ENCODE measurements around the gene DEPDC7. TPM values are rescaled to one million over a fixed set of nuclear protein-coding genes. Genes with fewer than 3 reads are reported as not detected.

Gene DEPDC7
- total RNA-seq, 1 donor from 2014 or later: 0.74 TPM

GRCh38 chr11:32983506-32983905, 32.2 kb upstream of the DEPDC7 start:
- DNase-seq (ENCODE audit: low spot score): no peak
- no peak for TF ChIP-seq CTCF (IDR thresholded peaks at IDR 0.05; ENCODE audit: unreplicated experiment)
- Mint-ChIP-seq H3K4me3 (ENCODE audit: unreplicated experiment) (no peak overlapping the region), H3K9me3 (ENCODE audit: unreplicated experiment) (peaks cover 4% of the 10 kb centered on the region), H3K36me3 (ENCODE audit: low read depth, unreplicated experiment) (peaks cover 3% of the 10 kb centered on the region), H3K27me3 (ENCODE audit: unreplicated experiment) (peaks cover 4% of the 10 kb centered on the region), H3K27ac (ENCODE audit: unreplicated experiment) (no peak overlapping the region), H3K4me1 (ENCODE audit: unreplicated experiment) (no peaks in the 10 kb centered on the region)

DNA sequence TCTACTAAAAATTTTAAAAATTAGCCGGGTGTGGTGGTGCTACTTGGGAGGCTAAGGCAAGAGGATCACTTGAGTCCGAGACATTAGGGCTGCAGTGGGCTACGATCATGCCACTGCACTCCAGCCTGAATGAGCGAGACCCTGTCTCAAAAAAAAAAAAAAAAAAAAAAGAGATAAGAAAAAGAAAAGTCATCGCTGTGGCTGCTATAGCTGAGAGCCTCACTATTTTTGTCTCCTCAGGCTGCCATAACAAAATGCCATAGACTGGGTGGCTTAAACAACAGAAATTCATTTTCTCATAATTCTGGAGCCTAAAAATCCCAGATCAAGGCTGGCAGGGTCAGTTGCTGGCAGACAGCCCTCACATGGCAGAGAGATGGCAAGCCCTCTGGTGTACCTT, 30.1 kb upstream of the DEPDC7 start:
- Mint-ChIP-seq H3K9me3 (ENCODE audit: unreplicated experiment) (peaks cover 4% of the 10 kb centered on the region), H3K27ac (ENCODE audit: unreplicated experiment) (no peak overlapping the region), H3K27me3 (ENCODE audit: unreplicated experiment) (peaks cover 4% of the 10 kb centered on the region), H3K36me3 (ENCODE audit: low read depth, unreplicated experiment) (peaks cover 5% of the 10 kb centered on the region), H3K4me3 (ENCODE audit: unreplicated experiment) (no peak overlapping the region), H3K4me1 (ENCODE audit: unreplicated experiment) (no peaks in the 10 kb centered on the region)
- DNase-seq (ENCODE audit: low spot score): no peak
- TF ChIP-seq CTCF (IDR thresholded peaks at IDR 0.05; ENCODE audit: unreplicated experiment): no peak

DNA sequence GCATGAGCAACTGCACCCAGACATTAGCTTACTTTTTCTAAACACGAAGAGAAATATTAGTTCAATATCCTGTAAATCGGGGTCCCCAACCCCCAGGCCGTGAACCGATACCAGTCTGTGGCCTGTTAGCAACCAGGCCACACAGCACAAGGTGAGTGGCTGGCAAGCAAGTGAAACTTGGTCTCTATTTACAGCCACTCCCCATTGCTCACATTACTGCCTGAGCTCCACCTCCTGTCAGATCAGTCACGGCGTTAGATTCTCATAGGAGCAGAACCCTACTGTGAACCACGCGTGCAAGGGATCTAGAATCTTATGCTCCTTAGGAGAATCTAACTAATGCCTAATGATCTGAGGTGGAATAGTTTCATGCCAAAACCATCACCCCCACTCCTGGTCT, 27.8 kb upstream of the DEPDC7 start:
- no peak for DNase-seq (ENCODE audit: low spot score)
- Mint-ChIP-seq H3K4me1 (ENCODE audit: unreplicated experiment) (no peaks in the 10 kb centered on the region), H3K4me3 (ENCODE audit: unreplicated experiment) (no peak overlapping the region), H3K9me3 (ENCODE audit: unreplicated experiment) (peaks cover 9% of the 10 kb centered on the region), H3K27me3 (ENCODE audit: unreplicated experiment) (peaks cover 4% of the 10 kb centered on the region), H3K36me3 (ENCODE audit: low read depth, unreplicated experiment) (peaks cover 12% of the 10 kb centered on the region), H3K27ac (ENCODE audit: unreplicated experiment) (no peak overlapping the region)
- no peak for TF ChIP-seq CTCF (IDR thresholded peaks at IDR 0.05; ENCODE audit: unreplicated experiment)

- TF ChIP-seq CTCF (IDR thresholded peaks at IDR 0.05; ENCODE audit: unreplicated experiment): no peak
- H3K27me3 Mint-ChIP-seq (ENCODE audit: unreplicated experiment): peaks cover 4% of the 10 kb centered on the region
- H3K9me3 Mint-ChIP-seq (ENCODE audit: unreplicated experiment): peaks cover 9% of the 10 kb centered on the region
- no peak overlapping the region for H3K4me3 Mint-ChIP-seq (ENCODE audit: unreplicated experiment)
- DNase-seq (ENCODE audit: low spot score): no peak
- H3K27ac Mint-ChIP-seq (ENCODE audit: unreplicated experiment): no peak overlapping the region
- no peaks in the 10 kb centered on the region for H3K4me1 Mint-ChIP-seq (ENCODE audit: unreplicated experiment)
- peaks cover 12% of the 10 kb centered on the region for H3K36me3 Mint-ChIP-seq (ENCODE audit: low read depth, unreplicated experiment)
Observed at GRCh38 chr11:32990481-32990880, 25.2 kb upstream of the DEPDC7 start.

GRCh38 chr11:32991427-32991826, 24.3 kb upstream of the DEPDC7 start:
- Mint-ChIP-seq H3K4me1 (ENCODE audit: unreplicated experiment) (no peaks in the 10 kb centered on the region), H3K4me3 (ENCODE audit: unreplicated experiment) (no peak overlapping the region), H3K9me3 (ENCODE audit: unreplicated experiment) (peaks cover 9% of the 10 kb centered on the region), H3K27me3 (ENCODE audit: unreplicated experiment) (peaks cover 4% of the 10 kb centered on the region), H3K36me3 (ENCODE audit: low read depth, unreplicated experiment) (peaks cover 12% of the 10 kb centered on the region), H3K27ac (ENCODE audit: unreplicated experiment) (no peak overlapping the region)
- TF ChIP-seq CTCF (IDR thresholded peaks at IDR 0.05; ENCODE audit: unreplicated experiment): no peak
- no peak for DNase-seq (ENCODE audit: low spot score)
